SKM-1 treated with dmso at 0.1 percent for 144 hours (cell line): ENCODE results near the gene IVL.

Experiments
- DNase-seq: peaks from one replicate; lab custom pipeline; 2025; ENCODE audit not compliant: unreplicated experiment; lab: John Stamatoyannopoulos, UW

IVL gene

DNA sequence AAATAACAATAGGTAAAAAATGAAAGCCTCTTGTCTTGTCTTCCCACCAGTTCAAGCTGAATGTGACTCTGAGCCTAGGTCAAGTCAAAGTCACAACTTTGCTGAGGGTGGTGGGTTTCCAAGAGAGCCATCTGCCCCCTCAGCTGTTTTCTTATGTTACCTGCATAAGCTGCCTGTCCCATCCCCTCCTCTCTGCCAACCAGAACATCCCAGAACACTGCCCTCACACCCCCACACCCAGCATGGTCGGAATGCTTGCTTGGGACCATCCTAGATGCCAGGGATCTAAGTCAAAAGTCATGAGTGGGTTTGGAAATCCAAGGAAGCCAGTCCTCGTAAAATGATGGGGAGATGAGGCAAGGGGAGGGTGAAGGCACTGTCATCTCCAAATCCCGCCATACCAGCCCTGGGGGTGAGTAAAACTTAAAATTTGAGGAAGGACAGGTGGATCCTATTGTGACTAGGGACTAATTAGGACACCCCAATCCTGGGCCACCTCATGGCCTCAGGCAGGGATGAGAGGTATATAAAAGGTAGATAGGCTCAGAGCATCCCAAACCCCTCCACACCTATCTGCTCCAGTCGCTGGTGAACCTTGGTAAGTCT lies 38.4 kb downstream of the IVL start, which contains the start of gene SPRR5:
Gene SPRR5 (plus strand): TSS at position 556 of the 606 bp plus-strand sequence. CDS start 1,349 bp downstream, outside the sequence.
- DNase-seq: no peak

DNA sequence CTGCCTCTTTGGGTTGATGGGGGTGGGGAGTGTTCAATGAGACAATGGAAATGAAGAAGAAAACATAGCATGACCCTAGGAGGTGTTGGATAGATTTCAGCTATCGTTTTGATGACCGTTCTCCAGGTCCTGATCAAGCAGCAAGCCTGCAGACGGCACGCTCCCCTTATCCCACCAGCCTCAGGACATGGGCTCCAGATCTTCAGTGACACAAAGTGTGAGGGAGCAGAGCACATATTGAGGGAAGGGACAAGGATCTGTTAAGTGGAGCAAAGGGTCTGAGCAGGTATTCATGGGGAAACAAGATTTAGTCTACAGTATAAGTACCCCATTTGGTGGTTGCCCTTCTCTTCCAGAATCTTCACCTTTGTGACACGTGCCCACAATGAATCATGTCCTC lies 43.4 kb downstream of the IVL start:
- DNase-seq: no peak

DNA sequence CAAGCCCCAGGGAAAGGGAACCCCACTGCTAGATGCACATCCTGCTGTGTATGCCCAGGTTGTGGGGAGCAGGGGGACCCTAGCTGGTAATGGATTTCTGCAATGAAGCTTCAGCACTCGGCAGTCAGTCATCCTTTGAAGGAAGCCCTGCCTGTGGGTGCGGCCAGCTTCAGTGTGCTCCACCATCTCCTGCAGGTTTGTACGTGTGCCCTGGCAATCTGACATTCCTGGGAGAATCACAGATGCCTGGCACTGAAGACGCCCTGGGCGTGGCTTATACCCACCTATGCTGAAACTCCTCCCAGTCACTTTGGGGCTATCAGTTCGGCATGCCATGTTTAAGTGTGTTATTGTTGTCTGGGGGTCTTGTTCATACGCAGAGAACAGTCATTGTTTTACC lies 45.4 kb downstream of the IVL start:
- no peak for DNase-seq

DNA sequence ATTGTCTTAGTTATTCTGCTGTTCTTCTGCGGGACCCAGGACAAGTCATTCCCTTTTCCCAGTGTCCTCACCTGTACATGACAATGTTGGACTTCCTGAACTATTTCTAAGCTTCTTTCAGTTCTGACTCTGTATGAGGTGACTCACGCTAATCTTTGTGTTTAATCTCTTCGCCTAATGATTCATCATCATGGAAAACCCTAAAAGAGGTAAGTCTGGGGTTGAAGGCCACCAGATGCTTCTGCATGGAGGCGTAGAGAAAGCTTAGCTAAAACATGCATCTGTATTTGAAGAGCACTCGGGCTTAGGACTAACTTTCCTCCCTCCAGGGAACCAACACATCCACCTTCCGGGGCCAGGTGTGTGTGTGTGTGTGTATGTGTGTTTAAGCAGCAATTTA lies 46.1 kb downstream of the IVL start:
- no peak for DNase-seq

DNA sequence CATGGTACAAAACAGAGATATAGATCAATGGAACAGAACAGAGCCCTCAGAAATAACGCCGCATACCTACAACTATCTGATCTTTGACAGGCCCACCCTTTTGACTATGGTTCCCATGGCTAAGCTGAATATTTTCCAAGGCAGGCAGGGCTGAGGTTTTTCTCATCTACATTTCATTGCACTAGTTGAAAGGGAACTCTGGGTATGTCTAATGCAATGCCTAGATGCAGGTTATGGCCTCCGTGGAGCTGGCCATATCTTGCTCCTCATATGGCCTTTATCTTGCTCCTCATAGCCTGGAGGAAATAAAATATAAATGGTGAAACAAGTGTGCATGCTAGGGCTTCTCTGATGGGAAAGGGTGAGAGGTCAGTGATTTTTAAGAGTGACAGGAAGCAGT lies 49.2 kb downstream of the IVL start:
- DNase-seq: no peak

DNA sequence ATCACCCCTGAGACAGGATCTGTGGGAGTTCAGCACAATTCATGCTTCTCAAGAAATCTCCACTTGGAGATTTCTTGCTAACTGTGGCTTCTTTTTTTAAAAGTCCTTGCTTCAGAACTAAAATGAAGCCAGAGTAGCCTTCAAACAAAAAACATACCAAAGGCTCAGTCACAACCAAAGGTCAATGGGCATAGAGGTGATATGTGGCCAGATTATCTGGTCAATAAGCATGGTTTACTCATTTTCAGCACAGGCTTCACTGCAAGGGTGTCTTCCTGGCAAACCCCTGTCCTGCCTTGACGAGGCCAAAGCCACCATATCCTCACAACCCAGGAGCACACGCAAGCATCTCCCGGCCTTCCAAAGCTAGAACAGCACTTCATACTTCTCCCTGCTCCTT lies 50.9 kb downstream of the IVL start:
- DNase-seq: no peak

DNA sequence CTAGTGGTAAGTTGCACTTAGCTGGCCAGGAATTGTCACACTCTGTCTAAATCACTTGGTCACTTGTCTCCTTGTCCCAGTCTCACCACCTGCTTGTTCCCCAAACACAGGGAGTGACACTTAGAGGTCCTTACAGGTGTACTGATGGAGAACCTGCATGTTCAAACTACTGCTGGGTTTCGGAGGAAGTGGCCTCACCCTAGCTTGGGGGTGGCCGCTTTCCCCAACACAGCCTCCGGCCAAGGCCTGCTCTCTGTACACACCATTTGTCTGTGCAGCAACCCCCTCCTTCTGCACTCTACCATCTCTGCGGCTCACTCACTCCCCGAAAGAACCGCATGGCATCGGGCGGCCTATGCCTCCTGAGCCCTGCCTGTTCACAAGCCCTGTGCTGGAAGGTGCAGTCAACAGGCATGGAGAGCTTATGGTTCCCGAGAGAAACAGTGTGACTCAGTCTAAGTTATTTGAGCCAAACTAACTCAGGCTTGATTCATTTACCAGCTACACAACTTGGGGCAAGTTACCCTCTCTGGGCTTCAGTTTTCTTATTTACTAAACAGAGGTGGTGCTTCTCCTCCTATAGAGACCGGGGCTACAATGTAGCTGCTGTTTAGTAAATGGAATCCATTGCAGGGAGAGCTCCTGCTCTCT lies 51.6 kb downstream of the IVL start:
- no peak for DNase-seq

DNA sequence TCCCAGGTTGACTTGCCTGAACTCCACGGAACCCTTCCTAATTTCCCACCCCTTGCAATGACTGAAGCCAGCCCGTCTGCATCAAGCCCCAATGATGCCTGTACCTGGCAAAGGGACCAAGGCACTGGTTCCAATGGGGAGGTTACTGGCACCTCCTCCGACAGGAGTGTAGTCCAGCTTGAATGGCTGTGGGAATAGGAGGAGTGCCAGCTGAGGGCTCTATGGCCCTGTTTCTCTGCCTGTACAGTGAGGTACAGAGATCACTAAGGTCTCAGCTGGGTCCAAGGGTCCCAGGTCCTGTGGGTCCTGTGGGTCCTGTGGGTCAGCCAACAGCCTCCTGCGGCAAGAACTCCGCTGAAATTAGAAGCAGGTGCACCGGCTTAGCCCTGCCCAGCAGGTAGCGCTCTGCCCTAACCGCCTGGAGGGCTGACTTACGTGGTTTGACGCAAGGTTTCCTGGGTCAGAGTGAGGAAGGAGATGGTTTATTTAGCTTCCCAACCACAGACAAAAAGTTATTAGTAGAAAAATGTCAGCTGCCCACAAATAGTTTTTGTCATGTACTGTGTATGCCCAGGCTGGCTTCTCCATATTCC lies 52.2 kb downstream of the IVL start:
- no peak for DNase-seq
